CD4-positive, alpha-beta T cell treated with Interleukin-21 for 1 hour (primary cell): ENCODE measurements around the gene FER1L5.

Experiments
- DNase-seq: peaks from one replicate; pipeline ENCODE4 v3.0.0-alpha.2; 2020

The FER1L5 gene

GRCh38 chr2:96642564-96643360, at the start of gene FER1L5:
TSS of gene FER1L5 (plus strand) at chr2:96642764. CDS start at chr2:96642837, 73 bp downstream.
- DNase-seq = no peak

GRCh38 chr2:96594282-96594681, 48.3 kb upstream of the FER1L5 start:
- DNase-seq = peak; percentile 6

GRCh38 chr2:96594691-96595152, 47.8 kb upstream of the FER1L5 start:
- peak; percentile 43 for DNase-seq

- no peak for DNase-seq
Measured at GRCh38 chr2:96596596-96596995, 46.0 kb upstream of the FER1L5 start.

GRCh38 chr2:96599941-96600340, 42.6 kb upstream of the FER1L5 start:
- no peak for DNase-seq

- DNase-seq = no peak
Measured at GRCh38 chr2:96601382-96602292, 40.9 kb upstream of the FER1L5 start.

GRCh38 chr2:96602330-96602823, 40.2 kb upstream of the FER1L5 start:
- no peak for DNase-seq

- DNase-seq = no peak
Measured at GRCh38 chr2:96604104-96604503, 38.5 kb upstream of the FER1L5 start.

- DNase-seq = no peak
Measured at GRCh38 chr2:96608469-96609455, 33.8 kb upstream of the FER1L5 start.

- no peak for DNase-seq
Measured at GRCh38 chr2:96616128-96616527, 26.4 kb upstream of the FER1L5 start.

- no peak for DNase-seq
Measured at GRCh38 chr2:96616535-96616934, 26.0 kb upstream of the FER1L5 start.

- no peak for DNase-seq
Measured at GRCh38 chr2:96617012-96617411, 25.6 kb upstream of the FER1L5 start.

GRCh38 chr2:96618596-96619283, 23.8 kb upstream of the FER1L5 start:
- no peak for DNase-seq

GRCh38 chr2:96622544-96622943, 20.0 kb upstream of the FER1L5 start:
- DNase-seq = no peak

- DNase-seq = no peak
Measured at GRCh38 chr2:96623116-96623515, 19.4 kb upstream of the FER1L5 start.

GRCh38 chr2:96625571-96626552, 16.7 kb upstream of the FER1L5 start:
- DNase-seq = no peak

- DNase-seq = no peak
Measured at GRCh38 chr2:96626553-96626942, 16.0 kb upstream of the FER1L5 start.

GRCh38 chr2:96631804-96632435, 10.6 kb upstream of the FER1L5 start:
- no peak for DNase-seq

GRCh38 chr2:96633641-96634040, 8.9 kb upstream of the FER1L5 start:
- DNase-seq = no peak
